Stimulated activated CD4-positive, alpha-beta T cell treated with anti-CD3 and anti-CD28 coated beads, Interleukin-4, amount 100 ng/mL, for 4 hours (primary cell): Measurements from ENCODE around the gene SPAG16.
"Not testable (repeated sequence)": the region's sequence is repeated elsewhere in the genome, so short reads cannot be mapped to it uniquely, and the experiment has no call there.

Experiments
- DNase-seq, 2 experiments: peaks; one replicate each; pipeline ENCODE4 v3.0.0-alpha.2; 2020

The SPAG16 gene

GRCh38 chr2:213848631-213849030 is 564.4 kb downstream of the SPAG16 start:
- DNase-seq, result no peak

DNA sequence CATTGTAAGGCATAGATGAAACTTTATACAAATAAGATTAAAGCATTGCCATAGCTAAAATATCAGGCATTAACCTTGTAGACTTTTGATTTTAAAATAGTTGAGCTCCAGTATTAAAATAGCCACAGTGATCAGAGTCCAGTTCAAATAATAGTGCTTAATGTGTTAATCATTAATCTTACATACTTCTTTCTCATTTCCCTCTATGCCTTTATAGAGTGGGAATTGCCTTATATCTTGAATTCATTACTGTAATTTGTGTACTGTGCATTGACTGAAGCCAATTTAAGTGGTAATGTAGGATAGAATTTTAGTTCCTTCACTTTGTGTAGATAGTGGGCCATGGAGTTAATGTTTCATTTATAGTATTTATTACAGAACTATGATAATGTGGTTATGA is 577.4 kb downstream of the SPAG16 start:
- no peak for DNase-seq

GRCh38 chr2:213862407-213863076 is 578.3 kb downstream of the SPAG16 start:
- no peak for DNase-seq

- DNase-seq, result no peak
Observed at GRCh38 chr2:213863541-213863940, 579.3 kb downstream of the SPAG16 start.

- DNase-seq, result no peak
Observed at GRCh38 chr2:213868526-213868925, 584.3 kb downstream of the SPAG16 start.

DNA sequence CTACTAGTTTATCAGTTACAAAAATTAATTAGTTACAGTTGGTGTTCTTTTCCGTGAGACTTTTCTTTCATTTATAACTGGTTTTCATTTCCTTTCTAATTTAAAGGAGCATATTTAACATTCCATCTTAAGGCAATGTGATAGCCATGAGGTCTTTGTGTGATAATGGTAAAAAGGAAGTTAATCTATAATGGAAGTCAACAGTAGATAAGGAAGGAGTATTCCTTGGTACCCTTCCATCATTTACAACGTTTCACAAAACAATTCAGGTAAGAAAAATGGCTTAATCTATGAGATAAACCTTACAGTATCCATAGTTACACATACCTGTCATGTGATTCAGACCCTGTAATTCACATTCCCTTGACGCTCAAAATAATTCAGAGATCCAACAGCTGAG is 601.2 kb downstream of the SPAG16 start:
- no peak for DNase-seq

DNA sequence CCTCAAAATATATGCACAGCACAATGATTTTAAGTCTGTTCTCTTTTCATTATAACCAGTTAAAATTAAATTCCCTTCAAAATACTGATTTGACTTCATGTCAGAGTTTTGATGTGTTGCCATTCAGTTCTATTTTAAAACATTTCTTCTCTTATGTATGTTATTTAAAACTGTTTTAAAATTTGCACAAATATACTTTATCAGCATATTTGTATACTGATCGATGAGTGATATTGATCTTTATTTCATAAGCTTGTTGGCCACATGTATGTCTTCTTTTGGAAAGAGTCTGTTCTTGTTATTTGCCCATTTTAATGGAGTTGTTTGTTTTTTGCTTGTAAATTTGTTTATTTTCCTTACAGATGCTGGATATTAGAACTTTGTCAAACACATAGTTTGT is 630.2 kb downstream of the SPAG16 start:
- DNase-seq, result no peak

GRCh38 chr2:213920014-213920413 is 635.8 kb downstream of the SPAG16 start:
- DNase-seq, result no peak

- no peak for DNase-seq
Observed at GRCh38 chr2:213923543-213923942, 639.3 kb downstream of the SPAG16 start.

- DNase-seq, result no peak
Observed at GRCh38 chr2:213934560-213934959, 650.3 kb downstream of the SPAG16 start.

- DNase-seq, result no peak
Observed at GRCh38 chr2:213958086-213958485, 673.8 kb downstream of the SPAG16 start.

DNA sequence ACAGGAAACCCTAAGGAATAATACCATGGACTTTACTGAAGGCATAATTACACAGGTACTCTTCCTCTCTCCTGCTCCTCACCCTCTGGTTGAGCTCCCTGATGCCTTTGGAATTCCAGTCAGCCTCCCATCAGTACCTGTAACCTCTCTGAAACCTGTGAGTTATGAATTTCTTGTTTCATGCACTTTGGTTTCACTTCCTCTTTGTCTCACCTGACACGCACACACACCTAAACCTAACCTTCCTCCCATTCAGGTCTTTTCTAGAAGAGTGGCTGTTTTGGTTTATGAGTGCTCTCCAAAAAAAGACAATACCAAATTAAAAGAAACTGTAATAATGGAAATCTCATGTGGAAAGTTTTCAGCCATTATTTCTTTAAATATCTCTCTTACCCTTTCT is 675.3 kb downstream of the SPAG16 start:
- no peak for DNase-seq

DNA sequence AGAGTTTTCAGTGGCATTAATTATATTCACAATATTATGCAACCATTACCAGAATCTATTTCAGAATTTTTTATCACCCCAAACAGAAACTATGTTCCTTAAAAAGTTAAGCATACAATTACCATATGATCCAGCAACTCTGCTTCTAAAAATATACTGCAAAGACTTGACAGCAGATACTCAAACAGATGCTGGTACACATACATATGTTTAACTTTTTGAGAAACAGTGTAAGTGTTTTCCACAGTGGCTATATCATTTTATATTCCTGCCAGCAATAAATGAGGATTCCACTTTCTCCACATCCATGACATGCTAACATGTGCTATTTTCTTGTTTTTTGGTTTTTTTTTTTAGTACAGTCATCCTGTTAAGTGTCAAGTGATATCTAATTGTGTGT is 687.3 kb downstream of the SPAG16 start:
- DNase-seq, result no peak

- DNase-seq, result no peak
Observed at GRCh38 chr2:213980883-213981282, 696.6 kb downstream of the SPAG16 start.

DNA sequence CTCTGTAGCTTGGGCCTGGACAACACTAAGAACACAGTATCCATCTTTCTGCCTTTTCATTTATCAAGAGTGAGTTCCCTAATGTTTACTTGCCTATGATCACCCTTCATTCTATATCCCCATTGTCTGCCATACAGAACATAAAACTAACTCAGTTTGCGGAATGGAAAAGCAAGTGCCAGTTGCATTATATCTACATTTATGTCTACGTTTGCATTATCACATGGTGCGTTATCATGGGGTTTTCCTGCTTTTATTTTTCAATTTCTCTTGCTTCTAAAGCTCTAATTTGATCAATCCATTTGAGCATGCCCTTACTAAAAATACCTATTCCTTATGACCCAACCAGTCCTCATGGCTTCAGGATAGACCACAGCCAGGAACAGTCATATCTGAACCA is 704.9 kb downstream of the SPAG16 start:
- no peak for DNase-seq

GRCh38 chr2:213991453-213992108 is 707.3 kb downstream of the SPAG16 start:
- DNase-seq, result no peak

- DNase-seq, result no peak
Observed at GRCh38 chr2:213995400-213996105, 711.3 kb downstream of the SPAG16 start.

GRCh38 chr2:213998976-213999375 is 714.7 kb downstream of the SPAG16 start:
- not testable (repeated sequence) for DNase-seq

- DNase-seq, result no peak
Observed at GRCh38 chr2:214004463-214004862, 720.2 kb downstream of the SPAG16 start.

- no peak for DNase-seq
Observed at GRCh38 chr2:214005337-214005736, 721.1 kb downstream of the SPAG16 start.

DNA sequence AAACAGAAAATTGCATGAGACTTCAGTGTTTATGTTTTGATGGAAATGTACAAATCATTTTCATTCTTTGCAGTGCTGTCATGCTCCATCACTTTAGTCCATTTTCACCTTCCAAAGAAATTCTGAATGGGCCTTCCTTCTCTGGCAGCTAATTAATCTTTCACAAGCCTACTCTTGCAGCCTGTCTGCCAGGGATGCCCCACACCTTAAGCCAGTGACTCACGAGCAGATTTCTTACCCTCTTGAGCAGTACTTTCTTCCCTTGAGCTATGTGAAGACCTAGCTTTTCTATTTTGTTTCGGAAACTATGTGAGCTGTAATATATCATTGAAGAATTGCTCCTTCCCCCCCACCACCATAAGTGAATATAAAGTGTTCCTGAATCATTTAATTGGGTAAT is 722.3 kb downstream of the SPAG16 start:
- DNase-seq, result no peak

DNA sequence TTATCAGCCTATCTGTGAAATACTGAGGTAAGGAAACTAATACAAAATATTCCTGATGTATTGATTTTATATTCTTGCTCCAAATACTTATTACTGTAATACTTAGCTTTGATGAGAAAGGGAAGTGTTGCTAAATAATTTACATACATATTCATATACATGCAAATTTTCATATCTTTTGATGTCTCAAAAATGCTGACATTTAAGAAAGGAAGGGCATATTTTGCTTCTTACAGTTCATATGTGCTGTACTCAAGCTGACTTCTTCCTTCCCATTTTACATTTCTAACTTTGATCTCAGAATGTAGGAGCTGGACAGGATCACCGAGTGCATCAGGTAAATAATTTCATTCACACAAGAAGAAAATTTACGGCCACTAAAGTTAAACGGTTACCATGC is 727.4 kb downstream of the SPAG16 start:
- DNase-seq, result no peak

DNA sequence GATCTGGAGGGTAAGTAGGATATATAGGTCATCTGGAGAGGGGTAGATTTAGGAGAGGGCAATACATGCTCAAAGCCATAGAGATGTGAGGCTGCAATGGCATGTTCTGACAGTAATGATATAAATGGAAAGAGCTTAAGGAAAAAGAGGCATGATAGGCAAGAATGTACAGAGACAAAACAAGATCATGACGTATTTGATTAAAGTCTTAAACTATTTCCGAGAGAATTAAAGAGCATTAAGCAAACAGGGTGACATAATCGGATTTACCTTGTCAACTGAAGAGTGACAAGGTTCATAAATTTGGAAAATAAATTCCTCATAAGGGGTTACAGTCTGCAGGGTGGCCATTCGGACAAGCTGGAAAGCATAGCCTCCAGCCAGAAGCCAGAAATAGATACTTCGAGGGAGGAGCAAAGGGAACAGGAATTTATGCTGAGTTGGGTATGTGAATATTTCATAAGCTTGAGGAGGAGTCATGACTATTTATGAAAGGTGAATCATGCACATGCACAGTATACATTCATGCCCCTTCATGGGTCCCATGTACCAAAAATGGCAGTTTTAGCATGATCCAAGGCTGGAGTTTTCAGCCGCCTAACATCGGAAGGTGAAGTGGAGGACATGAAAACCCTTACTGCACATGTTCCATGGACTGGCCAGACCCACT is 730.4 kb downstream of the SPAG16 start:
- no peak for DNase-seq
